IMR-90 (cell line): ENCODE results near the gene MEGF8. TPM values are rescaled to one million over a fixed set of nuclear protein-coding genes. Genes with fewer than 3 reads are reported as not detected.

Source experiments
- ATAC-seq: fragments of 200-7000 bp; cut with Tn5 transposase; 2 replicates; pipeline ENCODE4 v1.9.1; 2020; ENCODE audit warnings: low read depth, mild to moderate bottlenecking, moderate library complexity
- BruUV-seq: library from RNA; stranded (reverse); fragments of 400-500 nt; replicated peaks from 2 replicates; lab custom pipeline; 2021; lab: Mats Ljungman, UMichigan
- CTCF ChIA-PET: fragments of 300-600 bp; formaldehyde crosslinking; extraction: SDS; loops from one replicate; lab custom pipeline; 2021; ENCODE audit warnings: antibody characterized with exemption; lab: Yijun Ruan, JAX
- POLR2A ChIA-PET: fragments of 300-600 bp; sonication (Branson Sonifier 250); formaldehyde crosslinking; loops from one replicate; lab custom pipeline; 2022; ENCODE audit warnings: antibody characterized with exemption; ENCODE audit not compliant: unreplicated experiment; lab: Charles Lee
- DNase-seq: peaks from one replicate; pipeline ENCODE4 v3.0.0; 2013
- H2AFZ ChIP-seq: replicated peaks from 2 replicates; pipeline ENCODE3; 2013; ENCODE audit warnings: low read length, mild to moderate bottlenecking; ENCODE audit not compliant: poor library complexity
- H2AK5ac ChIP-seq: 2 replicates; pipeline ENCODE4 v1.6.1; 2013; ENCODE audit warnings: low read depth, low read length, inconsistent platforms
- H2AK9ac ChIP-seq: replicated peaks from 2 replicates; pipeline ENCODE3; 2013; ENCODE audit warnings: mild to moderate bottlenecking, low read depth, low read length, moderate library complexity; ENCODE audit not compliant: poor library complexity
- H2BK120ac ChIP-seq: 2 replicates; pipeline ENCODE4 v1.6.1; 2013; ENCODE audit warnings: low read depth, low read length, inconsistent platforms
- H2BK15ac ChIP-seq: 3 replicates; pipeline ENCODE4 v1.6.1; 2013; ENCODE audit warnings: low read depth, low read length, inconsistent platforms
- H2BK20ac ChIP-seq: 2 replicates; pipeline ENCODE4 v1.6.1; 2013; ENCODE audit warnings: low read depth, mild to moderate bottlenecking, inconsistent platforms, low read length, moderate library complexity
- H2BK5ac ChIP-seq: 2 replicates; pipeline ENCODE4 v1.6.1; 2013; ENCODE audit warnings: mild to moderate bottlenecking, low read depth, low read length, inconsistent platforms; ENCODE audit not compliant: poor library complexity, severe bottlenecking
- H3K14ac ChIP-seq: replicated peaks from 2 replicates; pipeline ENCODE4 v1.6.1; 2013; ENCODE audit warnings: low read depth, low read length, inconsistent platforms
- H3K18ac ChIP-seq: 2 replicates; pipeline ENCODE4 v1.6.1; 2013; ENCODE audit warnings: low read depth, low read length, control low read depth
- H3K23ac ChIP-seq: 2 replicates; pipeline ENCODE4 v1.6.1; 2013; ENCODE audit warnings: low read depth, low read length, inconsistent platforms
- H3K27ac ChIP-seq: 2 replicates; pipeline ENCODE4 v1.5.1; 2013; ENCODE audit warnings: mild to moderate bottlenecking, control low read depth, low read length; ENCODE audit not compliant: insufficient read depth
- H3K27me3 ChIP-seq: 2 replicates; pipeline ENCODE4 v1.6.1; 2013; ENCODE audit warnings: low read length; ENCODE audit not compliant: control insufficient read depth, insufficient read depth
- H3K36me3 ChIP-seq: 2 replicates; pipeline ENCODE4 v1.6.1; 2013; ENCODE audit warnings: low read length, mixed read lengths; ENCODE audit not compliant: control insufficient read depth, insufficient read depth
- H3K4ac ChIP-seq: 2 replicates; pipeline ENCODE4 v1.6.1; 2013; ENCODE audit warnings: low read depth, low read length, inconsistent platforms
- H3K4me1 ChIP-seq: 2 replicates; pipeline ENCODE4 v1.6.1; 2013; ENCODE audit warnings: low read length, mixed read lengths; ENCODE audit not compliant: control insufficient read depth, insufficient read depth
- H3K4me2 ChIP-seq: 2 replicates; pipeline ENCODE4 v1.6.1; 2013; ENCODE audit warnings: low read depth, mild to moderate bottlenecking, control low read depth, low read length, moderate library complexity
- H3K4me3 ChIP-seq: 2 replicates; pipeline ENCODE4 v1.5.1; 2013; ENCODE audit warnings: low read depth, mild to moderate bottlenecking, control low read depth, low read length, moderate library complexity; ENCODE audit not compliant: insufficient read depth
- H3K56ac ChIP-seq: 2 replicates; pipeline ENCODE4 v1.6.1; 2013; ENCODE audit warnings: low read length, inconsistent platforms; ENCODE audit not compliant: insufficient read depth; ENCODE audit errors: extremely low read depth
- H3K79me1 ChIP-seq, 2 experiments: 2 replicates each; pipeline ENCODE4 v1.6.1; 2013; ENCODE audit warnings: low read length in 2 of 2, inconsistent platforms in 1 of 2, low read depth in 1 of 2
- H3K9ac ChIP-seq: 2 replicates; pipeline ENCODE4 v1.6.1; 2013; ENCODE audit warnings: low read depth, low read length, control low read depth
- H3K9me1 ChIP-seq: 2 replicates; pipeline ENCODE4 v1.6.1; 2013; ENCODE audit warnings: low read length, inconsistent platforms; ENCODE audit not compliant: insufficient read depth
- H3K9me3 ChIP-seq: 2 replicates; pipeline ENCODE4 v1.6.1; 2013; ENCODE audit warnings: low read length; ENCODE audit not compliant: control insufficient read depth, insufficient read depth
- H4K20me1 ChIP-seq: 2 replicates; pipeline ENCODE4 v1.6.1; 2013; ENCODE audit warnings: low read length, inconsistent platforms; ENCODE audit not compliant: insufficient read depth
- H4K5ac ChIP-seq: 2 replicates; pipeline ENCODE4 v1.6.1; 2013; ENCODE audit warnings: mild to moderate bottlenecking, low read depth, low read length, control low read depth
- H4K8ac ChIP-seq, 2 experiments: 2 replicates each; pipeline ENCODE4 v1.6.1; 2013; ENCODE audit warnings: low read depth in 2 of 2, low read length in 2 of 2, control low read depth in 1 of 2, inconsistent platforms in 1 of 2
- H4K91ac ChIP-seq: 2 replicates; pipeline ENCODE4 v1.6.1; 2013; ENCODE audit warnings: low read depth, low read length, inconsistent platforms; ENCODE audit not compliant: insufficient read depth
- BHLHE40 ChIP-seq: fragments of 150-350 bp; IDR thresholded peaks from 2 replicates; pipeline ENCODE4 v1.6.1; 2016; ENCODE audit warnings: mild to moderate bottlenecking, low read depth, low read length
- CEBPB ChIP-seq: IDR thresholded peaks from 2 replicates; pipeline ENCODE4 v1.6.1; 2012; ENCODE audit warnings: low read depth, low read length, improper control_type of control experiment
- CHD1 ChIP-seq: IDR thresholded peaks from 2 replicates; pipeline ENCODE4 v1.6.1; 2012; ENCODE audit warnings: low read depth, low read length, improper control_type of control experiment
- FOS ChIP-seq: fragments of 150-350 bp; IDR thresholded peaks from 2 replicates; pipeline ENCODE4 v1.6.1; 2016; ENCODE audit warnings: low read depth, low read length
- MAFK ChIP-seq: IDR thresholded peaks from 2 replicates; pipeline ENCODE4 v1.6.1; 2012; ENCODE audit warnings: low read depth, low read length, improper control_type of control experiment
- MAZ ChIP-seq: IDR thresholded peaks from 2 replicates; pipeline ENCODE4 v1.6.1; 2012; ENCODE audit warnings: low read depth, mild to moderate bottlenecking, low read length, improper control_type of control experiment, moderate library complexity, borderline replicate concordance
- MXI1 ChIP-seq: IDR thresholded peaks from 2 replicates; pipeline ENCODE4 v1.6.1; 2012; ENCODE audit warnings: low read depth, mild to moderate bottlenecking, low read length, moderate library complexity, borderline replicate concordance
- NFE2L2 ChIP-seq: fragments of 150-350 bp; IDR thresholded peaks from 2 replicates; pipeline ENCODE4 v1.6.1; 2016; ENCODE audit warnings: low read depth, mild to moderate bottlenecking, low read length
- POLR2A ChIP-seq: IDR thresholded peaks from 2 replicates; pipeline ENCODE4 v1.6.1; 2012; ENCODE audit warnings: mild to moderate bottlenecking, low read depth, low read length
- RAD21 ChIP-seq: IDR thresholded peaks from 2 replicates; pipeline ENCODE4 v1.6.1; 2012; ENCODE audit warnings: low read length, improper control_type of control experiment
- RCOR1 ChIP-seq: IDR thresholded peaks from 2 replicates; pipeline ENCODE4 v1.6.1; 2012; ENCODE audit warnings: mild to moderate bottlenecking, low read length, improper control_type of control experiment; ENCODE audit not compliant: insufficient replicate concordance
- RFX5 ChIP-seq: IDR thresholded peaks from 2 replicates; pipeline ENCODE4 v1.8.0; 2012; ENCODE audit warnings: low read depth, mild to moderate bottlenecking, low read length, moderate library complexity
- SMC3 ChIP-seq: fragments of 150-350 bp; IDR thresholded peaks from 2 replicates; pipeline ENCODE4 v1.6.1; 2016; ENCODE audit warnings: low read depth, mild to moderate bottlenecking, antibody characterized with exemption, low read length, moderate library complexity
- WGBS, 2 experiments: methylation state at CpG; one replicate each; pipeline versions ENCODE4 v1.1.5 to v1.1.7; 2013; ENCODE audit warnings: missing lambda C conversion rate in 2 of 2; ENCODE audit not compliant: insufficient read length in 1 of 2; ENCODE audit errors: extremely low coverage in 2 of 2; 5-methylcytosine and 5-hydroxymethylcytosine counted together
- dilution Hi-C: fragments of 300-500 bp; cut with HindIII; formaldehyde crosslinking; loops from one replicate; pipeline ENCODE4 v1.14.3; 2018; ENCODE audit warnings: low sequenced_read_pairs; ENCODE audit not compliant: unreplicated experiment
- in situ Hi-C: fragments of 300-500 bp; cut with MboI; formaldehyde crosslinking; loops from 3 replicates; pipeline ENCODE4 v1.14.3; 2019; ENCODE audit warnings: low sequenced_read_pairs, inconsistent platforms, mixed read lengths
- intact Hi-C: fragments of 100-400 bp; cut with micrococcal nuclease; formaldehyde crosslinking; loops from 2 replicates; pipeline ENCODE4 v1.10.0; 2022
- polyA plus RNA-seq, 3 experiments: library from polyadenylated mRNA; depleted of rRNA; stranded (reverse); fragments of >200 nt; gene quantifications; 2 replicates each; pipeline ENCODE4 v1.2.3, GENCODE V29; 2012; ENCODE audit warnings: low replicate concordance in 1 of 3
- total RNA-seq: library from RNA; depleted of rRNA; stranded (reverse); fragments of >200 nt; gene quantifications from 2 replicates; pipeline ENCODE4 v1.2.3, GENCODE V29; 2012
- TF ChIP-seq, protein P1 (sequence below): fragments of 150-350 bp; IDR thresholded peaks from 2 replicates; pipeline ENCODE4 v1.6.1; 2017; ENCODE audit warnings: mild to moderate bottlenecking, antibody characterized with exemption, low read length, low read depth
- TF ChIP-seq, protein P2 (sequence below): conservative IDR thresholded peaks from 2 replicates; pipeline ENCODE4 v1.5.1; 2012; ENCODE audit warnings: mild to moderate bottlenecking, low read depth, low read length, improper control_type of control experiment
- TF ChIP-seq, protein P3 (sequence below): fragments of 150-350 bp; IDR thresholded peaks from 2 replicates; pipeline ENCODE4 v1.6.1; 2016; ENCODE audit warnings: low read depth, mild to moderate bottlenecking, low read length, moderate library complexity, borderline replicate concordance

Gene MEGF8
- total and polyA plus RNA-seq, 2 of the 4 experiments (the other 2 are of a cell fraction) = 2.3 to 12.5 TPM

DNA sequence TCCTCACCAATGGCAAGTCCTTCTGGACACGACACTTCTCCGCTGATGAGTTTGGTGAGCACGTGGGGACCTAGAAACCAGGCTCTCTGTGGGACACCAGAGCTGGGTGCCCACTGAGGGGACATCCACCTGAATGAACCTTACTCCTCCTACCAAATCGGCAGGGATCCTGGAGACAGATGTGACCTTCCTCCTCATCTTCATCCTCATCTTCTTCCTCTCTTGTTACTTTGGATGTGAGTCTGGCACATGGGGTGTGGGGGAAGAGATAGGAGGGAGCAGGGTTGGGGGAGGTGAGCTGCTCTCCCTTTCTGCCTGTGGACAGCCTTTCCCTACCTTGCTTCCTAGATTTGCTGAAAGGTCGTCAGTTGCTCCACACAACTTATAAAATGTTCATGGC lies 10.4 kb upstream of the MEGF8 start:
- Histone ChIP-seq H2AK5ac (no peak overlapping the region), H3K4ac (no peak overlapping the region), H3K9ac (no peak overlapping the region), H3K4me3 (no peak overlapping the region), H3K79me1 (no peaks in the 10 kb centered on the region), H3K4me2 (no peak overlapping the region), H3K27me3 (peaks cover 26% of the 10 kb centered on the region), H3K56ac (no peak overlapping the region), H2BK20ac (no peak overlapping the region), H3K27ac (no peak overlapping the region), H2AK9ac (no peak overlapping the region), H2BK15ac (no peak overlapping the region), H2BK120ac (no peak overlapping the region), H2BK5ac (no peak overlapping the region), H3K9me1 (peaks cover 10% of the 10 kb centered on the region), H4K5ac (no peak overlapping the region), H3K18ac (no peak overlapping the region), H3K9me3 (no peaks in the 10 kb centered on the region), H2AFZ (no peak overlapping the region), H4K91ac (no peak overlapping the region), H3K14ac (no peak overlapping the region), H4K8ac (no peak overlapping the region), H3K4me1 (peaks cover 3% of the 10 kb centered on the region), H4K20me1 (no peaks in the 10 kb centered on the region; the same call in 1 of the 2 replicates), H3K36me3 (no peaks in the 10 kb centered on the region), H3K23ac (no peak overlapping the region)
- WGBS, 2 experiments = no CpG with 5 or more reads among the region's 5 CpGs
- TF ChIP-seq BHLHE40 = no peak
- no peak for TF ChIP-seq MAFK
- no peak for TF ChIP-seq RAD21
- no peak for TF ChIP-seq POLR2A
- TF ChIP-seq FOS = no peak
- no peak for TF ChIP-seq CHD1
- TF ChIP-seq MXI1 = no peak
- TF ChIP-seq NFE2L2 = no peak
- no peak for TF ChIP-seq CEBPB
- TF ChIP-seq MAZ = no peak
- TF ChIP-seq SMC3 = no peak
- TF ChIP-seq, protein P1, sequence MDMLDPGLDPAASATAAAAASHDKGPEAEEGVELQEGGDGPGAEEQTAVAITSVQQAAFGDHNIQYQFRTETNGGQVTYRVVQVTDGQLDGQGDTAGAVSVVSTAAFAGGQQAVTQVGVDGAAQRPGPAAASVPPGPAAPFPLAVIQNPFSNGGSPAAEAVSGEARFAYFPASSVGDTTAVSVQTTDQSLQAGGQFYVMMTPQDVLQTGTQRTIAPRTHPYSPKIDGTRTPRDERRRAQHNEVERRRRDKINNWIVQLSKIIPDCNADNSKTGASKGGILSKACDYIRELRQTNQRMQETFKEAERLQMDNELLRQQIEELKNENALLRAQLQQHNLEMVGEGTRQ = no peak
- no peak for TF ChIP-seq RCOR1
- TF ChIP-seq, protein P2, sequence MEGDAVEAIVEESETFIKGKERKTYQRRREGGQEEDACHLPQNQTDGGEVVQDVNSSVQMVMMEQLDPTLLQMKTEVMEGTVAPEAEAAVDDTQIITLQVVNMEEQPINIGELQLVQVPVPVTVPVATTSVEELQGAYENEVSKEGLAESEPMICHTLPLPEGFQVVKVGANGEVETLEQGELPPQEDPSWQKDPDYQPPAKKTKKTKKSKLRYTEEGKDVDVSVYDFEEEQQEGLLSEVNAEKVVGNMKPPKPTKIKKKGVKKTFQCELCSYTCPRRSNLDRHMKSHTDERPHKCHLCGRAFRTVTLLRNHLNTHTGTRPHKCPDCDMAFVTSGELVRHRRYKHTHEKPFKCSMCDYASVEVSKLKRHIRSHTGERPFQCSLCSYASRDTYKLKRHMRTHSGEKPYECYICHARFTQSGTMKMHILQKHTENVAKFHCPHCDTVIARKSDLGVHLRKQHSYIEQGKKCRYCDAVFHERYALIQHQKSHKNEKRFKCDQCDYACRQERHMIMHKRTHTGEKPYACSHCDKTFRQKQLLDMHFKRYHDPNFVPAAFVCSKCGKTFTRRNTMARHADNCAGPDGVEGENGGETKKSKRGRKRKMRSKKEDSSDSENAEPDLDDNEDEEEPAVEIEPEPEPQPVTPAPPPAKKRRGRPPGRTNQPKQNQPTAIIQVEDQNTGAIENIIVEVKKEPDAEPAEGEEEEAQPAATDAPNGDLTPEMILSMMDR = no peak
- TF ChIP-seq RFX5 = no peak
- TF ChIP-seq, protein P3, sequence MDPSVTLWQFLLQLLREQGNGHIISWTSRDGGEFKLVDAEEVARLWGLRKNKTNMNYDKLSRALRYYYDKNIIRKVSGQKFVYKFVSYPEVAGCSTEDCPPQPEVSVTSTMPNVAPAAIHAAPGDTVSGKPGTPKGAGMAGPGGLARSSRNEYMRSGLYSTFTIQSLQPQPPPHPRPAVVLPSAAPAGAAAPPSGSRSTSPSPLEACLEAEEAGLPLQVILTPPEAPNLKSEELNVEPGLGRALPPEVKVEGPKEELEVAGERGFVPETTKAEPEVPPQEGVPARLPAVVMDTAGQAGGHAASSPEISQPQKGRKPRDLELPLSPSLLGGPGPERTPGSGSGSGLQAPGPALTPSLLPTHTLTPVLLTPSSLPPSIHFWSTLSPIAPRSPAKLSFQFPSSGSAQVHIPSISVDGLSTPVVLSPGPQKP = no peak
- dilution Hi-C loops = no loop called here
- ChIA-PET CTCF (no interaction called here), POLR2A (no interaction called here)
- BruUV-seq = no TSS peak
- intact Hi-C loops = no loop called here
- in situ Hi-C loops = no loop called here
- no peak for DNase-seq
- no peak for ATAC-seq
